Peyer's patch (tissue), 4 donors: Measurements from ENCODE around the gene CUZD1.

Source experiments
- POLR2A ChIP-seq, 2 donors: fragments of 450-650 bp; IDR thresholded peaks; one replicate each; pipeline ENCODE4 v1.5.1; 2017; ENCODE audit warnings: antibody characterized with exemption in 2 of 2, mild to moderate bottlenecking in 2 of 2, moderate library complexity in 2 of 2
- TF ChIP-seq, protein P1 (sequence below), 6 experiments: fragments of 450-650 bp in 4 of 6; fragments of 200-600 bp in 2 of 6; sonication (generic) in 1 of 6; IDR thresholded peaks; one replicate each; pipeline ENCODE4 v1.5.1; 2017 to 2019; ENCODE audit warnings: antibody characterized with exemption in 6 of 6, mild to moderate bottlenecking in 3 of 6, moderate library complexity in 1 of 6

DNA sequence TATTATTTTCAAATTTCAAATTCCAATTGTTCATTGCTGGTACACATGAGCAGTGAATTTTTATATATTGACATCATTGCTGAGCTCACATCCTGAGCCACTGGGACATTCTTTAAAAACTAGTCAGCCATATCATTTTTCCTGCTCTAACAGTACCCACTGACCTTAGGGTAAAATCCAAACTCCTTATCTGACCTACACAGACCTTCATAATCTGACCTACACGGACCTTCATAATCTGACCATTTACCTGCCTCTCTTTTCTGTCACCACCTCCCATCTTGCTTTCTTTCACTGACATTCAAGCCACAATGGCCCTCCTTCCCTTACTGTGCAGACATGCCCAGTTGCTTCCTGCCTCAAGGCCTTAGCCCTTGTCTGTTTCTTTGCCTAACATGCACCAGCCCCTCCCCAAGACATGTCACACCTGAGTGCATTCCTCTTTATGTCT, 16.1 kb upstream of the CUZD1 start:
- TF ChIP-seq, protein P1, sequence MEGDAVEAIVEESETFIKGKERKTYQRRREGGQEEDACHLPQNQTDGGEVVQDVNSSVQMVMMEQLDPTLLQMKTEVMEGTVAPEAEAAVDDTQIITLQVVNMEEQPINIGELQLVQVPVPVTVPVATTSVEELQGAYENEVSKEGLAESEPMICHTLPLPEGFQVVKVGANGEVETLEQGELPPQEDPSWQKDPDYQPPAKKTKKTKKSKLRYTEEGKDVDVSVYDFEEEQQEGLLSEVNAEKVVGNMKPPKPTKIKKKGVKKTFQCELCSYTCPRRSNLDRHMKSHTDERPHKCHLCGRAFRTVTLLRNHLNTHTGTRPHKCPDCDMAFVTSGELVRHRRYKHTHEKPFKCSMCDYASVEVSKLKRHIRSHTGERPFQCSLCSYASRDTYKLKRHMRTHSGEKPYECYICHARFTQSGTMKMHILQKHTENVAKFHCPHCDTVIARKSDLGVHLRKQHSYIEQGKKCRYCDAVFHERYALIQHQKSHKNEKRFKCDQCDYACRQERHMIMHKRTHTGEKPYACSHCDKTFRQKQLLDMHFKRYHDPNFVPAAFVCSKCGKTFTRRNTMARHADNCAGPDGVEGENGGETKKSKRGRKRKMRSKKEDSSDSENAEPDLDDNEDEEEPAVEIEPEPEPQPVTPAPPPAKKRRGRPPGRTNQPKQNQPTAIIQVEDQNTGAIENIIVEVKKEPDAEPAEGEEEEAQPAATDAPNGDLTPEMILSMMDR (IDR thresholded peaks at IDR 0.05): no peak
- no peak for TF ChIP-seq POLR2A (IDR thresholded peaks at IDR 0.05)
